ENCODE measurements around the gene CPB2.

Gene CPB2, protein sequence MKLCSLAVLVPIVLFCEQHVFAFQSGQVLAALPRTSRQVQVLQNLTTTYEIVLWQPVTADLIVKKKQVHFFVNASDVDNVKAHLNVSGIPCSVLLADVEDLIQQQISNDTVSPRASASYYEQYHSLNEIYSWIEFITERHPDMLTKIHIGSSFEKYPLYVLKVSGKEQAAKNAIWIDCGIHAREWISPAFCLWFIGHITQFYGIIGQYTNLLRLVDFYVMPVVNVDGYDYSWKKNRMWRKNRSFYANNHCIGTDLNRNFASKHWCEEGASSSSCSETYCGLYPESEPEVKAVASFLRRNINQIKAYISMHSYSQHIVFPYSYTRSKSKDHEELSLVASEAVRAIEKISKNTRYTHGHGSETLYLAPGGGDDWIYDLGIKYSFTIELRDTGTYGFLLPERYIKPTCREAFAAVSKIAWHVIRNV

DNA sequence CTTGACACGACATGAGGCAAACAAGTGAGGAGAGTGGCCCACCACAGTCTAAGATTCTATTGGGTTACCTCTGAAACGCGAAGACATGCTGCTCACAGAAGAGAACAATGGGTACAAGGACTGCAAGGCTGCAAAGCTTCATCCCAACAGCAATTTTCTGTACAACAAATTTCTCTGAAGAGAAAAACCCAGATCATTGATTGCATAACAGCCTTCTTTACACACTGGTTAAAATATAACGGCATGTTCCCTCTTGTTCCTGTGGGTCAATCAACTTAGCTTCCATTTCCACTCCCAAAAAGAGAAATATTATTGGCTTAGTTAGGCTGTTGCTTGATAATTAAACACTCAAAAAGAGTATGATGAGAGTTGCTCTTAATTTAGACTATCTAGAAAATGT, at the start of gene CPB2:
Gene CPB2 (minus strand): TSS at position 166 of the 400 bp plus-strand sequence. CDS start 24 bp downstream, at position 142.
- no peak for DNase-seq

DNA sequence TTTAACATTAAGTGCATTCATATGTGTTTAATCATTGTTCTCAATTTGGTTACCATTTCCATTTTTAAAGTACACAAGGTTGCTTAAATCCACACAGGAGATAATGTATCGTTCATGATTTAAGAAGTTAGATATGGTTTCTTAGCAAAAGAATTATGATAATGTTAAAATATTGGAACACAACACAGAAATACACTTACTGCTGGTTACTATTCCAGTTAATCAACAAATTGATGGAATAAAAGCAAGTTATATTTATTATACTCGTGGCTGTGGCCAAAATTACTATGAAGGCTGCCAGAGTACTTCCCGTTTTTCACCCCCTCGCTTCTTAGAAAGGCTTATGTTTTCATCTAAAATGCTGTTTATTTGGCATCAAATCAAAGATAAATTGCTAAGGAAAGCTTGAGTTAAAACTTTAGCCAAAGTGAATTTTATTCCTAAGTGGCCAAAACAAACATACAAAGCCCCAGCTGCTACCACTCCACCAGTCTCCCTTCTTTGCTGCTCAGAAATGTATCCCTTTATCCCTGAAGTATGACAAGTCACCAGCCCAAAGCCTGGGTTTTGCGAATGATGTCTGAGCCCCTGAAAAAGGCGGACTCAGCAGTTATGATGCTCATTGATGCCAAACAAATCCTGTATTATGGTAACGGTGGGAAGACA, 49.4 kb upstream of the CPB2 start:
- DNase-seq: no peak

DNA sequence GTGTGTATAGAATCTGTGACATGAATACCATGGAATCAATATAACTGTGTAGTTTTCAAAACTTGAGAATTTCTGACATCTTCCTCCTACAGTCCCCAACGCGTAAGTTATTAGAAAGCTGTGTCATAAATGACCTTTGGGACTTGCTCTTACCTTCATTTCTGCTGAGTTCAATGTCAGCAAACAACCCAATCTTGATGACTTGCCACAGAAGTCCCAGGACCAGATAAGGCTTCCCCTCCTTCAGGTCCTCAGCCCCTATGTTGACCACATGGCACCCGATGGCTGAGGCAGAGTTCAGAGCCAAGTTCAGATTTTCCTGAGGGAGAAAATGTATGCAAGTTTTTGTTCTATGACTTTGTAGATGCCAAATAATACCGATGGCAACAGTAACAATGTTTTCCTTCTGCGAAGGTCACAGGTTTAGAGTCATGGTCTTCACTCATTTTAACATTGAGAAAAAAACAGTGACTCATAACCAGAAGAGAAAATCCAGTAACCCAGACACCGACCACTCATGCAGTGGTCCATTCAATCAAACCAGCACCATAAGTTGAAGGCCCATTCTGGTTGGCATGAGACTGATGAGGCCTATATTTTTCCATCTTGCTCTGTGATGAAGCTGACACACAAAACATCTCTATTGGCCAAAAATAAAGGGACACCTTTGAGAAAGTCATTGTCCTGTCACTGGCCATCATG, 47.9 kb upstream of the CPB2 start:
- DNase-seq: no peak

DNA sequence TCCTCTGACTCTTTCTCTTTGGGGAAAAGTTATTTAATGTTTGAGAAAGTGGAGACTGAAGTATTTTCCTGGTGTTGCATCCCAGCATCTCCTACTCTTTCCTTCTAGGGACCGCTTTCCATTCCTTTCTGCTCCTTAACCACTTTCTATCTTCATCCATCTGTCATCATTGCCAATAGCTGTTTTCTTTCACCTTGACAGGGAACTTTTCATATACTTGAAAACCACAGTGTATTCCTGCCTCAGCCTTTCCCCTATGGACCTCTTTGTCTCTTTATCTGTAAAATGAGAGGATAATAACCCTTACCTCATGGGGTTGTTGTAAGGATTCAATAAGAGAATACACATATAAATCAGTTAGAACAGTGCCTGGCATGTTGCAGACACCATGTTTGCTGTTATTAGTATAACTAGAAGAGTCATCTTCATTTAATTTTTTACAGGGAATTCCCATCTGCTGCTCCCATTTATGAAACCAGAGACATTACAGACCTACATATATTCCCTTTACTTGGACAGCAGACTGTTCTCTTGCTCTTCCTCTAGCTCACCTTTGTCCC, 45.4 kb upstream of the CPB2 start:
- peak; percentile 32 for DNase-seq

DNA sequence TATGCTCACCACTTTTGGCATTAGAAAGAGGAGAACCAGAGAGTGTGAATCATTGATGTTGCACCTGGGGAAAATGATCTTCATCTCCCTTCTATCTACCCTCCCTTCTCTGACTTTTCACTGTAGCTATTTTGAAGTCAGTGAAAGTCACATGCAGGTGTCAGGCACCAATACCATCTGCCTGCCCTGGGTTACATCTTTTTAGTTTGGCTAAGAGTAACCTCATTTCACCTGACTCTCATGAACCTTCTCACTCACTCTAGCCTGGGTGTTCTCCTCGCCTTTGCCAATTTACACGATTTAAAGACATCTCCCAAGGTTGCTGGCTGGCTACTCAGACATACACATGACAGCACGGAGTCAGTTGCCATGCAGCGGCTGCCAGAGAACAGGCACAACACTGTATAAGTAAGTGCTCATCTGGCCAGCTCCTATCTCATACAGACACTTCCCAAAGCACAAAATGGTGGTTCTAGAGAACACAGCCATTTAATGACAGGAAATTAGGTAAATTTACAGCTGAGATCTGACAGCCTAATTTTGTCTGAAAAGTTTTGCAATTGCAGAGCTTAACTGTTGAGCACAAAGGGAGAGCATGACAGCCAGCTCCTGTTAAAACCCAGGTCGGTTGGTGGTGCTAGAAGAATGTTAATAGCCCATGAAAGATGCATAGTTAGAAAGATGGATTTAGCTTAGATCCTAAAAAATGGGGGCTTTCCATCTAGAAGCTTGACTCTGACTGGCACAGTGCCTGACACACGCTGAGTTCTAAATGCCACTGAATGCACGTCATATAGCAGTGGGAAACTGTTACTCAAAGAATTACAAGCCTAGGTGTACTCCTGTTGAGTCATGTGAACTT, 44.7 kb upstream of the CPB2 start:
- no peak for DNase-seq

DNA sequence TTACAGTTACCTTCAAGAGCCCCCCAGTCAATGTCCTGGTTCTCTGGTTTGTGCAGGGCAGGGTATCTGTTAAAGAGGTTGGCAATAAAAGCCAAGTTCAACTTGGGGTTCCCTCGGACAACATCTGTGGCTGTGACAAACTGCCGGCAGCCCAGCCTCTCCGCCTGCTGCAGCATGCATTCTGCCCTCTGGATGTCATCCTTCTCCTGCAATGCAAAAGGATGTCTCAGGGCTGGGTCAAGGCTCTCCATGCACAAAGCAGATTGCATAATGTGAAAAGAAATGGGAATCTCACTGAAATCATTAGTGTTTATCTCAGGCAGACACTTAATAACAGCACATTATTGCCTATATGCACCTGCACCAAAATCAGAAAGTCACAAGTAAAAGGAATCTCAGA, 42.1 kb upstream of the CPB2 start:
- DNase-seq: peak; percentile 52

DNA sequence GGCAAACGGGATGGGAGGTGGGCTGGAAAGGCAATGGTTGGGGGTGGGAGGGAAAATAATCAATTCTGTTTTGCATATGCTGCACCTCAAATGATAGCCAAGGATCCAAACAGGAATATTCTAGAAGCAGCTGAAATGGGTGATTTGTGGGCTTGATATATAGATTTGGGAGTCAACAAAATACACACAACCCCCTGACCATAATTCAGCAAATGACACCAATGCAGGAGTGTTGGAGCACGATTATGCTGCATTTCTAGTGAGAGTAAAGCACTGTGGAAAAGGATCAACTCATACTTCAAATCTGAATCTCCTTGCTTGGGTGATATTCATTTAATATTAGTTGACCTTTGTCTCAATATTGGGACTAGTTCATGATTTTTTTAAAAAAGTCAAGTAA, 41.1 kb upstream of the CPB2 start:
- DNase-seq: no peak

DNA sequence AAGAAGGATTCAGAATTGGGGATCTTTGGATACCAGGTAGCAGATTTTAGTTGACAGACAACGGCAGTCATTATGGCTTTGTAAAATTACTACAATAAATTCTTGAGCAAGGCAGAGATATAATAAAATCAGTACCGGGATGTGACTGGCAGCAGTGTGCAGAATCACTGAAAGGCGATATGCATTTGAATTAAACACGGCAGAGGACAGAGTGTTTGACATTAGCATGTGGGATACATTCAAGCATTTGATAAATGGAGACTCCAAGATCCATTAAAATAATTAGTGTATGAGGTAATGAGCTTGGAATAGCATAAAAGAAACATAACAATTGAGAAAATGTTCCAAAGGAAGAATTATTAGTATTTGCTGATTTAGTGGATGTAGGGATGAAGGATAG, 40.3 kb upstream of the CPB2 start:
- DNase-seq: no peak

DNA sequence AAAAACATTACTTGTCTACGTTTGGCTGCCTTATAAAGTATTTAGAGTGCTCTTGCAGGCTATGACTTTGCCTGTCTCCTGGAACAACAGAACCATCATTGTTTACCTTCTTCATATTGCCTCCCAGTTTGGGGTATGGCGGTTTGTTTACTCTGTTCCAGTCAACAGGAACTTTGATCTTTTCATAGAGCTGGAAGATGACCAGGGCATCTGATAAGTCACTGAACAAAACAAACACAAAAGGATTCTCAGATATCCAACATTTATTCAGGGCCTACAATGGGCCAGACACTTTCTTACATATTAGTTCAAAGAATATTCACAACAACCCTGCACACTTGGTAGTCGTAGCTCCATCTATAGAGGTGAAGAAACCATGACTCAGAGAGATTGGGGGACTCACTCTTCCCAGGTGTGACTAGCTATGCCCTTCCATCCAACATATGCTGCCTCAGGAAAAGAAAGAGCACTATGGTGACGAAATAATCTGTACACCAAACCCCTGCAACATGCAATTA, 38.4 kb upstream of the CPB2 start:
- DNase-seq: peak; percentile 82

DNA sequence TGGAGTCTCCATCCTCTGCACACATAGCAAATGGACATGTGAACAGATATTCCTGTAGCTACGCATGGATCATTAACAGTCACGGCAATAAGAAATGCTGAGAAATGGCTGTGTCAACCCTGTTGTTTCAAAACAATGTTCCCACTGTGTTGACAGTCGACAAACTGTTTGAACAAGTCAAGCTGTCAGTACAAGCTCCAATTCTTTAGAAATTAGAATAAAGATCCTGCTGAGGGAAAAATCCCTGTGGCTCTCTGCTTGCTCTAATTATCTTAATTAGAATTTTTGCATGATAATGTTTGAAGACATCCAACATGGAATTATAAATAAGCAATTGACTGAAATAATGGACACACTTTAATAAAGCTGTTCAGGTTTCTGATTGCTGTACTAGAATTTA, 37.9 kb upstream of the CPB2 start:
- DNase-seq: peak; percentile 88

DNA sequence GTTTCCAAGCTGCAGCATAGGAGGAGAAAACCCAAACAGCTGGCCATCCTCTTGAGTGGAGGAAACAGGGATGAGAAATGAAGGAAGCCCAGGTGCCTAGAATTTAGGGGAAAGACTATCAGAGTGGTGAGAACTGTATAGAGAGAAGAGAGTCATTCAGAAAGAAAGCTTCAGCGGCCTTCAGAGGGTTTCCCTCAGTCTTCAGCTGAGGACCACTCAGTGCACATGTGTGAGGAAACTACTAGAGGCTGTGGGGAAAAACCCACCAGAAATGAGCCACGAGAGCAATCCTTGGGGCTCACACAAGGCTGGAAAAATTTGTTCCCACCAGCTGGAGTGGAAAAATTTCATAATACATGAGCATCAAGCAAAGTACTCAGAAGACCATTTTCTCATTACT, 35.2 kb upstream of the CPB2 start:
- no peak for DNase-seq

DNA sequence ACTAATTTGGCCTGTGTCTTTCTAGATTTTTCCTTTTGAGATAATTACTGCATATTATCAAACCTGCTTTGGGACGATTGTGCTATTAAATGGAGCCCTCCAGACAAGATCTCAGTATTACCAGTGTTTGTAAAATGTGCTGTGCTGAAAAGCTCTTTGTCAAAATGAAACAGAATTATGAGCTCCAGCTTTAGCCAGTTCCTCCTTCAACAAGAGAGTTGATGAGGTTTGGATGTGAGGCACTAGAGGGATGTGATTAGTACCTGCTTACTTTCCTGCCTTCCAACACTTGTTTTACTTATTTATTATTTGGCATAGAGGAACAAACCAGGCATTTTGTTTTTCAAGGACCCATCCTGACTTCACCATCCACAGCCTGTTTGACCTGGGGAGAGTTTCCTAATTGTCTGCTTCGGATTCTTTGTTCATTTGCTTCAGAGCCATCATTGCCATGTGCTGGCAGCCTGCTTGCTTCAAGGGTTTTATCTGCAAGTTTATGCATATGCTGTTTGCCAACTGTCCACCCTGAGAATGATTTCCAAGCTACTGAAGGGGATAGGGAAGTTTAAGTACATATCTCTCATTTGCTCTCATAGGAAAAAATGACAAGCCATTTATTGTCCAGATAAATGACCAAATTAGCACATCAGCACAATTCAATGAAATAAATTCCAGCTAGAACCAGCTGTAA, 32.9 kb upstream of the CPB2 start:
- DNase-seq: no peak

DNA sequence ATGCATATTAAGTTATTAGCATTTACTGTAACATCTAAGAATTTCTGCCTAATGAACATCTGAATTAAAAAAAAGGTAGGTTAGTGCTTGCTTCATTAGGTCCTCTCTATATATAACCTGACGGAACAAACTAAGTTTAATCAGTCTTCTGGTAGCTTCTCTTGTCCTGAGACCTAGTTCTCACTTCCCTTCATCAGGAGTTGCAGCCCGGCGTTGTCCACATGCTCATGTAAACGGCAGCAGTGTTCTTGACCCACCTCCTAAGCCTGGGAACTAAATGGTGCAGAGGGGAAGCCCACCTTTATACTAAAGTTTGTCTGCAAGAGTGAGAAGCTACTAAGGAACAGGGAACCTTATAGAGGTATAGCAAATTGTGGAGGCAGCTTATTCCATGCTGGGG, 31.9 kb upstream of the CPB2 start:
- no peak for DNase-seq

DNA sequence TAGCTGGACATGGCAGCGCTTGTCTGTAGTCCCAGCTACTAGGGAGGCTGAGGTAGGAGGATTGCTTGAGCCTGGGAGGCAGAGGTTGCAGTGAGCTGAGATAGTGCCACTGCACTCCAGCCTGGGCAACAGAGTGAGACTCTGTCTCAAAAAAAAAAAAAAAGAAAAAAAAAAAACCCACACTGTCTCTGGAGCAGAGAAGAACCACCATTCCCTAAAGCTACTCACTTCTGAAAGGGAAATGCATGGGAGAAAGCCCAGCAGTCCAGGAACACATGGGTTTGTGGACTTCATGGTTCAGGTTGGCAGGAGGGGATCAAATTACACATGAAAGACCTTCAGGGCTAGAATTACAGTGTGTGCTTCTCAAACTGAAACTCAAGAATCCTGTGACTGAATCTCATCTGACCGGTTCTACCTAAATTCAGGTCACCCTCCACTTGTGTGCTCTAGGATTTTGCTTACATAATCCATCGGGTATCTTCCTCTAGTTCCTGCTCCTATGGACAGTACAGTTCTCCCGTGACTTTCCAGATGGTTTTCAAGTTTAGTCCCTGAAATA, 30.2 kb upstream of the CPB2 start:
- peak; percentile 79 for DNase-seq

DNA sequence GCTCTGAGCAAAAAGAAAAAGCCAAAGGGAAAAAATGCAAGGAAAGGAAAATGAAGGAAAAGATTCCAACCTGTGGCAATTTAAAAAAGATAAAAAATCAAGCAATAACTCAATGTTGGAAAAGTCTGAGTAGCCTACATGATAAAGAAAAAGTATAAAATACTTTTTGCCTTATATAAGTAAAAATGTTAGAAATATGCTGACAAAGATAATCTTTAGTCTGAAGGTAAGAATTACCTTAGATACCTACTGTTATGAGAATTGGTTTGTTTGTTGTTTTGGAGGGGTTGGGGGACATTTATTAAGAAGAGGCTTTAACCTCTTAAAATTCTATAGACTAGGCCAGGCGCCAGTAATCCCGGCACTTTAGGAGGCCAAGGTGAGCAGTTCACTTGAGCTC, 29.7 kb upstream of the CPB2 start:
- no peak for DNase-seq

DNA sequence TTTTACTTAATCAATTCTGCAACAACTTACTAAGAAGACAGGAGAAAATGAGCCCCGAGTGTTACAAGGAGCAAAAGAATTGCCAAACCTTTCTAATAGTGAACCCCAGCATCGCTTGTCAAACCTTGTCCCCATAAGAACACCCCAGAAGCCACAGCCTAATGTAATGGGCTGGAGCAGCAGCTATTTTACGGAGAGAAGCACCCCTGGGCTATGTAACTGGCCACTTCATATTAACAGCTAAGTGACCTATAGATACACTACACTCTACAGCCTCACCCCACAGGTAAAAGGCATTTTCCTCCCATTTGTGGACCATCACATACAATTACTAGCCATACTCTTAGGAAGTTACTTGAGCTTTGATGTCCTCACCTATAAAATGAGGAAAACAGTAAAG, 27.3 kb upstream of the CPB2 start:
- DNase-seq: no peak

DNA sequence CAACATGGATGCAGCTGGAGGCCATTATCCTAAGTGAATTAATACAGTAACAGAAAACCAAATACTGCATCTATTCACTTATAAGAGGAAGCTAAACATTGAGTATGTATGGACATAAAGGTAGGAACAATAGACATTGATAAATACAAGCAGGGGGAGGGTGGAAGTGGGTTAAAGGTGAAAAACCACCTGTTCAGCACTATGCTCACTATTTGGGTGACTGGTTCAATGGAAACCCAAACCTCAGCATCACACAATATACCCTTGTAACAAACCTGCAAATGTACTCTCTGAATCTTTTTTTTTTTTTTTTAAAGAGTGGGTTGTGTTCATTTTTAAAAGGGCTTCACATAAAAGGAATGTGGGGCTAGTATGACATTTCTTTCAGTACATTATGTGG, 26.9 kb upstream of the CPB2 start:
- DNase-seq: peak; percentile 56

DNA sequence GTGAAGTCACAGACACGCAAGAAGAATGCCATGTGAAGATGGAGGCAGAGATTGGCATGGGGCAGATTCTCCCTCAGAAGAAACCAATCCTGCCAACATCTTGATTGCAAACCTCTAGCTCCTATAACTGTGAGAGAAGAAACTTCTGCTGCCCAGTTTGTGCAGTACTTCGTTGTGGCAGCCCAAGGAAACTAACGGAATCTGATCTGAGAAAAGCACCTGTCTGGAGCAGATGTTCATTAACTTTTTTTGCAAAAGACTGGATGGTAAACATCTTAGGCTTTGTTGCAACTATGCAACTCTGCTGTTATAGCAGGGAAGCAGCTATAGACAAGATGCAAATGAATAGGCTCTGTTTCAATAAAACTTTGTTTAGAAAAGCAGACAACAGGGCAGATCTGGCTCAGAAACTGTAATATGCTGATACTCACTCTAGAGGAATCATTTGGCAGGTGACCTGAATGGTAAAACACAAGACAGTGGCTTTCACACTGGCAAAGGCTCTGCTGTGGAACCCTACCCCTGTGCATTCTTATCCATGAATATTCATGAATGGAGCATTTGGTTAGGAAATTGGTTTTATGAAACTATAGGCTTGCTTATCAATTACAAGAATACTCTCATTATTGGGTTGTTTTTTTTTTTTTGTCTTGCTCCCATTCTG, 25.3 kb upstream of the CPB2 start:
- DNase-seq: no peak

DNA sequence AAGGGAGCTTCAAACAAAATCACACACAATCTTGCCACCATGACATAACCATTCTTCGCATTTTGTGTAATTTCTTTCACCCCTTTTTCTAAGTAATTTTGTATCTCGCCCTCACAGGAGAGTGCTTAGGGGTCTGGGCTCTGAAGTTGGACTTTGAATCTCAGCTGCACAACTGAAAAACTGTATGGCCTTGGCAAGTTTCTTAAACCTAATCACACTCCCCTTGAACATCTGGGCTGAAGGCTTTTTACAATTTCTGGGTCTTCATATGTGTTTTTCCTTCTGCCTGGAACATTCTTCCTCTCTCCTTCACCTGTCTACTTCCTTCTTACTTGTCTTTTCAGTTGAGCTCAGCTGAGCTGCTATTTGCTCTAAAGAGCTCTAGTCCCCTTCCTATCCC, 24.3 kb upstream of the CPB2 start:
- no peak for DNase-seq

DNA sequence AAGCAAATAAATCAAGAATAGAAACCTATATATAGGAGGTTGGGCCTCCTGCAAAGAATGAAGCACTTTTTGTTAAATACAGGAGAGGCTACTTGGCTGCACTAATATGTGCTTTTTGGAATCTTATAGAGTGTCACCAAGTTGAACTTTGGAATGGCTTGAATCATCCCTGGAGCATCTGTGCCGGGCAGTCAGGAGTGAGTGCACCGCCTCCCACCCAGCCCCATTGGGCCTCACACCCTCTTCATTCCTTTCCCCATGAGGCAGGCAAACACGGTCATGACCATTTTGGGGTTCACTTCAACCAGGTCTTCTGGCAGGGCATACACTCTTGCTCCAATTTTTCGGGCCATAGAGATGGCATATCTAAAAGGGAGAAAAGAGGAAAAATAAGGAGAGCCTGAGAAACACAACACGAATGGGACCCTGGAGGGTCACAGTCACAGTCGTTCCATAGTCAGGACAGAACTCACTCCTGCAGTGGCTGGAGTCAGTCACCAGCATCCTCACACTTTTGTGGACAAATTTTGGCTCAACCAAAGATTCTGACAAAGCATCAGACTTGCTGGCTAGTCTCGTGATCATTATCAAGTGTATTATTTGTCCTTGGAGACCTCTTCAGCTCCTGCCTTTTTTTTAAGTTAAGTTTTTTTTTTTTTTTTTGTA, 22.7 kb upstream of the CPB2 start:
- DNase-seq: no peak
